H1 (cell line): ENCODE results near the gene NOL4L. TPM values are rescaled to one million over a fixed set of nuclear protein-coding genes. Genes with fewer than 3 reads are reported as not detected.

Experiments
- MAX ChIP-seq: IDR thresholded peaks from 2 replicates; pipeline ENCODE4 v1.6.1; 2012; ENCODE audit warnings: inconsistent platforms
- polyA plus RNA-seq, 7 experiments: library from polyadenylated mRNA; depleted of rRNA in 3 of 7; stranded (reverse) in 5 of 7; unstranded in 2 of 7; fragments of >200 nt in 5 of 7; fragments of 200-250 nt in 2 of 7; gene quantifications; 1 replicate in 5 of 7; 2 replicates in 1 of 7; 4 replicates in 1 of 7; pipeline versions ENCODE4 v1.2.1 to v1.2.3, GENCODE V29; 2011 to 2013; ENCODE audit warnings: missing spikeins in 2 of 7, mixed read lengths in 2 of 7
- total RNA-seq: library from RNA; stranded (reverse); fragmentation: NEBNext Ultra II Directional; extraction: Animal tissue kit (Norgen Biotek cat#: 25700); gene quantifications from 2 replicates; pipeline ENCODE4 v1.2.1, GENCODE V29; 2021

NOL4L gene
- total and polyA plus RNA-seq, 2 of the 8 experiments (the other 6 are each of a cell fraction or from before 2014, with no cell fraction given) = 15.3 to 23.7 TPM

DNA sequence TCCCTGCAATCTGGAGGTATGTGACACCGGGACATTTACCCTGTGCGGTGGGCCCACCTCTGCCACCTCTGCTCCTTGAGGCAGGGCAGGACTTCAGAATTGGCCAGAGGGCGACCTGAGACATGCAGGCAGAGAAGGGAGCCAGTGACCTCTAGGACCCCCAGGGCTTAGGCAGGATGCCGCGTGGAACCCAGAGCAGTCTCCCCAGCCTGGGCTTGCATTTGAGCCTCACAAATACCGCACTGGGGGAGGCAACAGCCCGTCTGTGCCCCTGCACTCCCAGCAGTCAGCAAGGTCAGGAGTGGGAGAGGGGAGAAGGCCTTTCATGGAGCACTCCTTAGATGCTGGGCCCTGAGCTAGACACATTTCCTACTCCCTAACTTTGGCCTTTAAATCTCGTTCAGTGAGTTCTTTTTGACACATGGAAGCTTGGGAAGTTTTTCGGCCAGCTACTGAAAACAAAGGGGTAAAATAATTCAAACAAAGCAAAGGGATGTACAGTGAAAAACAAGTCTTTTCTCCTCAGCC lies 46.9 kb upstream of the NOL4L start (continued):
- 0 out of 2 replicates have a peak, but pooled peaks have one; percentile 14 for TF ChIP-seq MAX
- TF ChIP-seq, all 59 proteins: peak for 2
